Measurements from ENCODE around the gene ARHGAP15. TPM values are rescaled to one million over a fixed set of nuclear protein-coding genes. Genes with fewer than 3 reads are reported as not detected.

ARHGAP15 gene
- total RNA-seq, 1 experiment from 2014 or later = 0.42 TPM

DNA sequence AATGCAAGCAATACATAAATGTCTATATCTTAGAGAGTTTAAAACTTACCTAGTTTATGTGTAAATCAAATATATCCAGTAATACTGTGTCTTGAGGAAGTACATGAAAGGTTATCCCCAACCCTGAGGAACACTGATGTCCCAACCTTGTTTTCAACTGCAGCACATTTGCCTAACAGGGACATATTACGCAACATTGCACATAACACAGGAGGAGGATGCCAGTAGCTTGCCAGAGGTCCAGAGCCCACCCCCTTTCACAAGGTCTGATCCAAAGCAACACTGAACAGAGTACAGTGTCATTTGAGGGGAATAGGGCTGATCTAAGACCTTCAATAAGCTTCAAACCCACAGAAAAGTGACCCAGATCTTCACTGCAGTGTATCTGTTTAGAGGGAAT is 678.5 kb downstream of the ARHGAP15 start:
- POLR2A ChIA-PET = no interaction called here
- intact Hi-C loops (cut with micrococcal nuclease) = no loop called here
- no peak overlapping the region for H3K4me2 ChIP-seq (ENCODE audit: low read length)
- H3K9me3 ChIP-seq (ENCODE audit: control insufficient read depth in 1 of 2, insufficient read depth in 1 of 2, low read depth in 1 of 2, low read length in 2 of 2) = no peaks in the 10 kb centered on the region
- no peak for DNase-seq (ENCODE audit: low read depth, low spot score)
- H3K4me1 ChIP-seq (ENCODE audit: control insufficient read depth in 1 of 2, insufficient read depth in 2 of 2, low read length in 2 of 2) = no peaks in the 10 kb centered on the region
- no peak overlapping the region for H3K4me3 ChIP-seq (replicated peaks in 1 of 2; ENCODE audit: low read depth in 1 of 2, low read length in 2 of 2)
- H3K9ac ChIP-seq (ENCODE audit: low read length) = no peak overlapping the region
- ATAC-seq = no peak
- TF ChIP-seq POLR2AphosphoS5 (IDR thresholded peaks at IDR 0.05; ENCODE audit: low read depth, low read length) (no peak), CEBPB (IDR thresholded peaks at IDR 0.05; ENCODE audit: low read depth) (no peak), ZFX (IDR thresholded peaks at IDR 0.05) (no peak), EGR1 (IDR thresholded peaks at IDR 0.05; ENCODE audit: low read depth) (no peak)
- TF ChIP-seq, protein P1, sequence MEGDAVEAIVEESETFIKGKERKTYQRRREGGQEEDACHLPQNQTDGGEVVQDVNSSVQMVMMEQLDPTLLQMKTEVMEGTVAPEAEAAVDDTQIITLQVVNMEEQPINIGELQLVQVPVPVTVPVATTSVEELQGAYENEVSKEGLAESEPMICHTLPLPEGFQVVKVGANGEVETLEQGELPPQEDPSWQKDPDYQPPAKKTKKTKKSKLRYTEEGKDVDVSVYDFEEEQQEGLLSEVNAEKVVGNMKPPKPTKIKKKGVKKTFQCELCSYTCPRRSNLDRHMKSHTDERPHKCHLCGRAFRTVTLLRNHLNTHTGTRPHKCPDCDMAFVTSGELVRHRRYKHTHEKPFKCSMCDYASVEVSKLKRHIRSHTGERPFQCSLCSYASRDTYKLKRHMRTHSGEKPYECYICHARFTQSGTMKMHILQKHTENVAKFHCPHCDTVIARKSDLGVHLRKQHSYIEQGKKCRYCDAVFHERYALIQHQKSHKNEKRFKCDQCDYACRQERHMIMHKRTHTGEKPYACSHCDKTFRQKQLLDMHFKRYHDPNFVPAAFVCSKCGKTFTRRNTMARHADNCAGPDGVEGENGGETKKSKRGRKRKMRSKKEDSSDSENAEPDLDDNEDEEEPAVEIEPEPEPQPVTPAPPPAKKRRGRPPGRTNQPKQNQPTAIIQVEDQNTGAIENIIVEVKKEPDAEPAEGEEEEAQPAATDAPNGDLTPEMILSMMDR (IDR thresholded peaks at IDR 0.05 in 2 of 3, conservative IDR thresholded peaks at IDR 0.05 in 1 of 3; ENCODE audit: borderline replicate concordance in 1 of 3, insufficient read depth in 1 of 3, low read depth in 2 of 3, low read length in 2 of 3) = no peak
- no peaks in the 10 kb centered on the region for H3K9me2 ChIP-seq (ENCODE audit: insufficient read depth)
- no peaks in the 10 kb centered on the region for H3K27me3 ChIP-seq (ENCODE audit: insufficient read depth, low read length)
- BruUV-seq (replicated peaks) = no TSS peak
- CTCF ChIA-PET = no interaction called here
- no peak overlapping the region for H3K27ac ChIP-seq (ENCODE audit: low read depth, low read length)
- H3K79me2 ChIP-seq (ENCODE audit: insufficient read depth, low read length) = no peaks in the 10 kb centered on the region
- H2AFZ ChIP-seq (ENCODE audit: low read depth, low read length, poor library complexity, severe bottlenecking) = no peak overlapping the region
- RAD21 ChIA-PET (ENCODE audit: low non-redundant PET in 1 of 2, low total read pairs in 2 of 2, uncharacterized antibody in 2 of 2, unreplicated experiment in 2 of 2) = no interaction called here
- H4K20me1 ChIP-seq (ENCODE audit: insufficient read depth) = no peaks in the 10 kb centered on the region
- no peaks in the 10 kb centered on the region for H3K36me3 ChIP-seq (ENCODE audit: control insufficient read depth in 1 of 2, insufficient read depth in 2 of 2, low read length in 2 of 2)

DNA sequence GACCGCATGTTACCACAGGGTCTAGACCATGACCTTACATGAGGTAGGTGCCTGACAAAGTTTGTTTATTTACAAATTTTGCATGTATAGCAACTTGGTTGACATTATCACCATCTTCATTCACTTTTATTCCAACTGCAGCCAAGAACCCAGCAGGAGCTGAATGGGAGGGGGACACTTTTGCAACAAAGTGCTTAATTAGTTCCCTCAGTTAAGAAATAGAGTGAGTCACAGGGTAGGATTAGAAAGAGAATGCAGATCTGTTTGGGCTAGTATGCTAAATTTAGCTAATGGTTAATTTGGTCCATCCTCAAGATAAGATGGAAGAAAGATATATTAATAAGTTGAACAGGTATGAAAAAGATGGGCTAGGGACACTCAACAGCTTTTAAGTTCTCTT is 678.9 kb downstream of the ARHGAP15 start:
- CTCF ChIA-PET = no interaction called here
- TF ChIP-seq, protein P2, sequence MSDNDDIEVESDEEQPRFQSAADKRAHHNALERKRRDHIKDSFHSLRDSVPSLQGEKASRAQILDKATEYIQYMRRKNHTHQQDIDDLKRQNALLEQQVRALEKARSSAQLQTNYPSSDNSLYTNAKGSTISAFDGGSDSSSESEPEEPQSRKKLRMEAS (IDR thresholded peaks at IDR 0.05) = no peak
- no peak for TF ChIP-seq ELF1 (IDR thresholded peaks at IDR 0.05; ENCODE audit: borderline replicate concordance, low read depth)
- no peak for TF ChIP-seq SRF (IDR thresholded peaks at IDR 0.05; ENCODE audit: low read depth)
- no peak for TF ChIP-seq EGR1 (IDR thresholded peaks at IDR 0.05; ENCODE audit: low read depth)

More for the DNA sequence above, 678.9 kb downstream of the ARHGAP15 start:
- ATAC-seq (no peak), DNase-seq (ENCODE audit: low read depth, low spot score) (no peak)
- Histone ChIP-seq H3K9me2 (ENCODE audit: insufficient read depth) (no peaks in the 10 kb centered on the region), H3K9ac (ENCODE audit: low read length) (no peak overlapping the region), H3K27me3 (ENCODE audit: insufficient read depth, low read length) (no peaks in the 10 kb centered on the region), H3K4me3 (replicated peaks in 1 of 2; ENCODE audit: low read depth in 1 of 2, low read length in 2 of 2) (no peak overlapping the region), H3K4me1 (ENCODE audit: control insufficient read depth in 1 of 2, insufficient read depth in 2 of 2, low read length in 2 of 2) (no peaks in the 10 kb centered on the region), H2AFZ (ENCODE audit: low read depth, low read length, poor library complexity, severe bottlenecking) (no peak overlapping the region), H3K9me3 (ENCODE audit: control insufficient read depth in 1 of 2, insufficient read depth in 1 of 2, low read depth in 1 of 2, low read length in 2 of 2) (no peaks in the 10 kb centered on the region), H3K79me2 (ENCODE audit: insufficient read depth, low read length) (no peaks in the 10 kb centered on the region), H3K4me2 (ENCODE audit: low read length) (no peak overlapping the region), H3K36me3 (ENCODE audit: control insufficient read depth in 1 of 2, insufficient read depth in 2 of 2, low read length in 2 of 2) (no peaks in the 10 kb centered on the region), H4K20me1 (ENCODE audit: insufficient read depth) (no peaks in the 10 kb centered on the region), H3K27ac (ENCODE audit: low read depth, low read length) (no peak overlapping the region)
- POLR2A ChIA-PET = no interaction called here
- no TSS peak for BruUV-seq (replicated peaks)
- RAD21 ChIA-PET (ENCODE audit: low non-redundant PET in 1 of 2, low total read pairs in 2 of 2, uncharacterized antibody in 2 of 2, unreplicated experiment in 2 of 2) = no interaction called here
- intact Hi-C loops (cut with micrococcal nuclease) = no loop called here
